HepG2 (cell line): Measurements from ENCODE around the gene DNASE1L2. TPM values are rescaled to one million over a fixed set of nuclear protein-coding genes. Genes with fewer than 3 reads are reported as not detected.
A peak's percentile ranks its signal among the peaks of the same experiment; 100 is the strongest.

Source experiments
- AHDC1 ChIP-seq: sonication (generic); formaldehyde crosslinking; IDR thresholded peaks from 2 replicates; pipeline ENCODE4 v1.5.1; 2020; ENCODE audit warnings: mild to moderate bottlenecking, missing genetic modification reagents, borderline replicate concordance
- ATF1 ChIP-seq: IDR thresholded peaks from 2 replicates; pipeline ENCODE4 v1.6.1; 2016; ENCODE audit warnings: mild to moderate bottlenecking, control low read depth
- ELF3 ChIP-seq: IDR thresholded peaks from 2 replicates; pipeline ENCODE4 v1.6.1; 2016; ENCODE audit warnings: missing genetic modification reagents, missing compliant biosample characterization
- ELF4 ChIP-seq: sonication (generic); formaldehyde crosslinking; IDR thresholded peaks from 2 replicates; pipeline ENCODE4 v1.5.0; 2020; ENCODE audit warnings: missing genetic modification reagents, mild to moderate bottlenecking, moderate library complexity, borderline replicate concordance
- HOXA3 ChIP-seq: sonication (generic); formaldehyde crosslinking; IDR thresholded peaks from 2 replicates; pipeline ENCODE4 v1.5.0; 2020; ENCODE audit warnings: missing genetic modification reagents
- MAZ ChIP-seq, 2 experiments: sonication (generic) in 1 of 2; formaldehyde crosslinking in 1 of 2; IDR thresholded peaks; 2 replicates each; pipeline versions ENCODE4 v1.5.0 to v1.6.1; 2012 to 2020; ENCODE audit warnings: low read depth in 2 of 2, mild to moderate bottlenecking in 2 of 2, borderline replicate concordance in 1 of 2, improper control_type of control experiment in 1 of 2, low read length in 1 of 2, missing genetic modification reagents in 1 of 2, moderate library complexity in 1 of 2
- NCOA1 ChIP-seq: sonication (generic); formaldehyde crosslinking; IDR thresholded peaks from 2 replicates; pipeline ENCODE4 v1.9.0; 2021; ENCODE audit warnings: missing genetic modification reagents
- NR3C1 ChIP-seq: sonication (generic); formaldehyde crosslinking; IDR thresholded peaks from 2 replicates; pipeline ENCODE4 v1.4.0; 2020; ENCODE audit warnings: missing genetic modification reagents
- RBFOX2 ChIP-seq: fragments of 200-400 bp; formaldehyde crosslinking; IDR thresholded peaks from 2 replicates; pipeline ENCODE4 v1.6.1; 2017; ENCODE audit warnings: low read depth, mild to moderate bottlenecking, low read length
- RXRA ChIP-seq: sonication (generic); formaldehyde crosslinking; IDR thresholded peaks from 2 replicates; pipeline ENCODE4 v1.5.1; 2020; ENCODE audit warnings: missing genetic modification reagents
- SP140L ChIP-seq: sonication (generic); formaldehyde crosslinking; IDR thresholded peaks from 2 replicates; pipeline ENCODE4 v1.4.0; 2020; ENCODE audit warnings: missing genetic modification reagents, borderline replicate concordance
- TCF12 ChIP-seq, 2 experiments: fragments of 450-650 bp in 1 of 2; sonication (generic) in 1 of 2; formaldehyde crosslinking in 1 of 2; IDR thresholded peaks; 2 replicates each; pipeline versions ENCODE4 v1.6.1 to v1.8.0; 2017 to 2022; ENCODE audit warnings: antibody characterized with exemption in 1 of 2, mild to moderate bottlenecking in 1 of 2, missing genetic modification reagents in 1 of 2, moderate library complexity in 1 of 2
- TP53 ChIP-seq: sonication (generic); formaldehyde crosslinking; conservative IDR thresholded peaks from 2 replicates; pipeline ENCODE4 v1.4.0; 2020; ENCODE audit warnings: missing genetic modification reagents
- ZNF235 ChIP-seq: sonication (generic); formaldehyde crosslinking; IDR thresholded peaks from 2 replicates; pipeline ENCODE4 v1.8.1; 2023; ENCODE audit warnings: mild to moderate bottlenecking, missing genetic modification reagents, borderline replicate concordance
- ZNF343 ChIP-seq: sonication (generic); formaldehyde crosslinking; IDR thresholded peaks from 2 replicates; pipeline ENCODE4 v1.4.0; 2020; ENCODE audit warnings: mild to moderate bottlenecking, missing genetic modification reagents
- ZNF644 ChIP-seq: IDR thresholded peaks from 2 replicates; pipeline ENCODE4 v1.6.1; 2016; ENCODE audit warnings: low read depth
- ZNF709 ChIP-seq: sonication (generic); formaldehyde crosslinking; IDR thresholded peaks from 2 replicates; pipeline ENCODE4 v1.5.0; 2020; ENCODE audit warnings: mild to moderate bottlenecking, missing genetic modification reagents
- polyA plus RNA-seq, 8 experiments: library from polyadenylated mRNA; depleted of rRNA in 3 of 8; stranded (reverse) in 7 of 8; unstranded in 1 of 8; fragments of >200 nt; fragmentation: Illumina TruSeq in 4 of 8; extraction: Trizol in 4 of 8; gene quantifications; 2 replicates each; pipeline versions ENCODE4 v1.2.1 to v1.2.3, GENCODE V29; 2011 to 2016; ENCODE audit warnings: low read depth in 4 of 8, missing spikeins in 1 of 8, mixed read lengths in 1 of 8; ENCODE audit not compliant: insufficient read depth in 1 of 8
- total RNA-seq, 5 experiments: library from RNA; depleted of rRNA; stranded (reverse); fragments of >200 nt; fragmentation: Illumina TruSeq; extraction: Trizol; gene quantifications; 2 replicates each; pipeline ENCODE4 v1.2.3, GENCODE V29; 2016; ENCODE audit warnings: low read depth in 1 of 5
- TF ChIP-seq, protein P1 (sequence below): sonication (generic); formaldehyde crosslinking; IDR thresholded peaks from 2 replicates; pipeline ENCODE4 v1.5.0; 2020; ENCODE audit warnings: mild to moderate bottlenecking, low read depth, missing genetic modification reagents, borderline replicate concordance
- TF ChIP-seq, protein P2 (sequence below): sonication (generic); formaldehyde crosslinking; IDR thresholded peaks from 2 replicates; pipeline ENCODE4 v1.4.0; 2020; ENCODE audit warnings: missing genetic modification reagents, borderline replicate concordance

DNASE1L2 gene
- total and polyA plus RNA-seq, 2 of the 13 experiments (the other 11 are each of a cell fraction or from before 2014, with no cell fraction given), result 0.44 to 0.50 TPM

DNA sequence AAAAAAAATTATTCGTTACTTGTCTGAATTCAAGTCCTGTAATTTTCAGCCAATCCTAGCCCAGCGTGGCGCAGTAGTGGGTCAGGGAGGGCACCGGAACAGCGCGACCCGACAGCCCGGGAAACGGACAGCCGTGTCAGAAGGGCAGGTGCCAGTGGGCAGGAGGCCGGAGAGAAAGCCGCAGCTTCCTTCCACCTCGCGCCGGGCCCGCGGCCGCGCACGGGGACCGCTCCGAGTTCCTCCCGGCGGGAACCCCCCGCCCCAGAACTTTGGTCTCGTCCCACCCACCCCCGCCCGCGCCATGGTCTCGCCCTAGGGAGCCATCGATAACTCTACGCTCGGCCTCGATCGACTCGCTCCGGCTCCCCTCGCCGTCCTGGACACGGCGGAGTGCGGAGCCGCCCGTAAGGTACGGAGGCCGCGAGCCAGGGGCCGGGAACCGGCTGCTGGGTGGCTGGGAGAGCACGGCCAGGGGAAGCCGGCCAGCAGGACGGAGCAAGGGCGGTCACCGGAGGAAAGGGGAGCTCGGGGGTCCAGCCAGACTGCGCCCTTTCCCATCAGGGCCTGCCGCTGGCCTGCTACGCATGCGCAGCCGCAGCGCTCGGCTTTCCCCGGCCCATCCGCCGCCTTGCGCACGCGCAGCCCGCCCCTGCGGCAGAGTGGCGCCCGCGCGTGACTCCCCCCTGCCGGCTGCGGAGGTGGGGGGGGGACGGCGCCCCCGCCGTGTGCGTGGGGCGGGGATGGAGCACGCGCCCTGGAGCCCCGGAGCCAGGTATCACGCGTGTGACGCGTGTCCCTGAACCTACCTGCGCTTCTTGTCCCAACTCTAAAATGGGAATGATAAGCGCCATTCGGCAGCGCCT, 30.9 kb upstream of the DNASE1L2 start, which contains the start of gene MLST8 (continued):
- TF ChIP-seq MAZ (IDR thresholded peaks at IDR 0.05; ENCODE audit: borderline replicate concordance, low read depth, low read length) (0 out of 2 replicates have a peak, but pooled peaks have one; percentile 21), MAZ (CRISPR knock-in tag; IDR thresholded peaks at IDR 0.05; ENCODE audit: low read depth) (peak; percentile 85), RBFOX2 (peak; percentile 97), ELF3 (0 out of 2 replicates have a peak, but pooled peaks have one; percentile 6), ZNF235 (CRISPR knock-in tag) (peak; percentile 93; the same call in 1 of the 2 replicates), ZNF709 (CRISPR knock-in tag) (peak; percentile 74), SP140L (CRISPR knock-in tag) (no peak; the same call in 1 of the 2 replicates), HOXA3 (CRISPR knock-in tag) (peak; percentile 49), NR3C1 (CRISPR knock-in tag) (0 out of 2 replicates have a peak, but pooled peaks have one; percentile 88), ZNF343 (peak; percentile 70; the same call in 1 of the 2 replicates), ATF1 (CRISPR knock-in tag) (no peak), TCF12 (IDR thresholded peaks at IDR 0.05) (no peak), TCF12 (CRISPR knock-in tag; IDR thresholded peaks at IDR 0.05) (peak; percentile 49; the same call in 1 of the 2 replicates), RXRA (CRISPR knock-in tag) (peak; percentile 68), NCOA1 (peak; percentile 96), AHDC1 (CRISPR knock-in tag) (no peak), ZNF644 (CRISPR knock-in tag) (no peak), TP53 (CRISPR knock-in tag) (no peak), ELF4 (CRISPR knock-in tag) (no peak)
- TF ChIP-seq, protein P1, sequence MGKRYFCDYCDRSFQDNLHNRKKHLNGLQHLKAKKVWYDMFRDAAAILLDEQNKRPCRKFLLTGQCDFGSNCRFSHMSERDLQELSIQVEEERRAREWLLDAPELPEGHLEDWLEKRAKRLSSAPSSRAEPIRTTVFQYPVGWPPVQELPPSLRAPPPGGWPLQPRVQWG, result no peak
- TF ChIP-seq, protein P2, sequence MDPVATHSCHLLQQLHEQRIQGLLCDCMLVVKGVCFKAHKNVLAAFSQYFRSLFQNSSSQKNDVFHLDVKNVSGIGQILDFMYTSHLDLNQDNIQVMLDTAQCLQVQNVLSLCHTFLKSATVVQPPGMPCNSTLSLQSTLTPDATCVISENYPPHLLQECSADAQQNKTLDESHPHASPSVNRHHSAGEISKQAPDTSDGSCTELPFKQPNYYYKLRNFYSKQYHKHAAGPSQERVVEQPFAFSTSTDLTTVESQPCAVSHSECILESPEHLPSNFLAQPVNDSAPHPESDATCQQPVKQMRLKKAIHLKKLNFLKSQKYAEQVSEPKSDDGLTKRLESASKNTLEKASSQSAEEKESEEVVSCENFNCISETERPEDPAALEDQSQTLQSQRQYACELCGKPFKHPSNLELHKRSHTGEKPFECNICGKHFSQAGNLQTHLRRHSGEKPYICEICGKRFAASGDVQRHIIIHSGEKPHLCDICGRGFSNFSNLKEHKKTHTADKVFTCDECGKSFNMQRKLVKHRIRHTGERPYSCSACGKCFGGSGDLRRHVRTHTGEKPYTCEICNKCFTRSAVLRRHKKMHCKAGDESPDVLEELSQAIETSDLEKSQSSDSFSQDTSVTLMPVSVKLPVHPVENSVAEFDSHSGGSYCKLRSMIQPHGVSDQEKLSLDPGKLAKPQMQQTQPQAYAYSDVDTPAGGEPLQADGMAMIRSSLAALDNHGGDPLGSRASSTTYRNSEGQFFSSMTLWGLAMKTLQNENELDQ, result 0 out of 2 replicates have a peak, but pooled peaks have one; percentile 44
